GM12878 (cell line): Measurements from ENCODE around the gene MAGI2.

Experiments
- CTCF ChIP-seq, 3 experiments: IDR thresholded peaks in 2 of 3; conservative IDR thresholded peaks in 1 of 3; 2 replicates each; pipeline ENCODE4 v1.5.1; 2011; ENCODE audit warnings: low read depth in 3 of 3, low read length in 3 of 3, mild to moderate bottlenecking in 3 of 3, control low read depth in 2 of 3, moderate library complexity in 2 of 3, inconsistent platforms in 1 of 3, mixed read lengths in 1 of 3; ENCODE audit not compliant: control insufficient read depth in 2 of 3, insufficient read depth in 1 of 3; ENCODE audit errors: extremely low read depth in 1 of 3
- HCFC1 ChIP-seq: fragments of 150-350 bp; IDR thresholded peaks from 2 replicates; pipeline ENCODE4 v1.6.1; 2014; ENCODE audit warnings: low read length
- MYC ChIP-seq: IDR thresholded peaks from 2 replicates; pipeline ENCODE4 v1.6.1; 2011; ENCODE audit warnings: mild to moderate bottlenecking, low read length, moderate library complexity, inconsistent platforms; ENCODE audit not compliant: insufficient read depth, insufficient replicate concordance, insufficient read length, severe bottlenecking
- RAD21 ChIP-seq: IDR thresholded peaks from 2 replicates; pipeline ENCODE4 v1.6.1; 2011; ENCODE audit warnings: mild to moderate bottlenecking, low read depth, low read length, moderate library complexity; ENCODE audit not compliant: insufficient read depth
- TCF12 ChIP-seq: IDR thresholded peaks from 2 replicates; pipeline ENCODE4 v1.6.1; 2011; ENCODE audit warnings: low read depth, mild to moderate bottlenecking, low read length
- USF2 ChIP-seq: IDR thresholded peaks from 2 replicates; pipeline ENCODE4 v1.6.1; 2011; ENCODE audit warnings: low read depth, low read length, improper control_type of control experiment, borderline replicate concordance

- TF ChIP-seq USF2 (no peak), RAD21 (no peak), MYC (no peak), TCF12 (no peak), CTCF (IDR thresholded peaks at IDR 0.05 in 2 of 3, conservative IDR thresholded peaks at IDR 0.05 in 1 of 3; ENCODE audit: control insufficient read depth in 2 of 3, extremely low read depth in 1 of 3, insufficient read depth in 1 of 3, low read depth in 3 of 3, low read length in 3 of 3) (no peak), HCFC1 (no peak)
These were observed 1205.4 kb downstream of the MAGI2 start for GRCh38 chr7:78247910-78248689.
